ENCODE results near the gene HAUS7. TPM values are rescaled to one million over a fixed set of nuclear protein-coding genes. Genes with fewer than 3 reads are reported as not detected.

Gene HAUS7
- total RNA-seq, 1 donor from 2014 or later = 24.6 TPM

- no peaks in the 10 kb centered on the region for H3K36me3 Mint-ChIP-seq (ENCODE audit: unreplicated experiment)
- no peak for TF ChIP-seq CTCF (IDR thresholded peaks at IDR 0.05; ENCODE audit: partially characterized antibody, unreplicated experiment)
- H3K4me3 Mint-ChIP-seq (ENCODE audit: unreplicated experiment) = no peak overlapping the region
- no peak overlapping the region for H3K27ac Mint-ChIP-seq (ENCODE audit: unreplicated experiment)
- H3K9me3 Mint-ChIP-seq (ENCODE audit: unreplicated experiment) = peaks cover 1% of the 10 kb centered on the region
- no peak for DNase-seq
- no peaks in the 10 kb centered on the region for H3K4me1 Mint-ChIP-seq (ENCODE audit: low read depth, unreplicated experiment)
- H3K27me3 Mint-ChIP-seq (ENCODE audit: unreplicated experiment) = peaks cover 2% of the 10 kb centered on the region
Measured at GRCh38 chrX:153411988-153412574, 58.3 kb downstream of the HAUS7 start.

GRCh38 chrX:153411255-153411987 lies 59.0 kb downstream of the HAUS7 start, which contains the start of gene ZFP92:
Gene ZFP92 (plus strand): TSS chrX:153411472. CDS start chrX:153418323, 6,851 bp downstream.
- Mint-ChIP-seq H3K36me3 (ENCODE audit: unreplicated experiment) (no peaks in the 10 kb centered on the region), H3K27me3 (ENCODE audit: unreplicated experiment) (peaks cover 2% of the 10 kb centered on the region), H3K27ac (ENCODE audit: unreplicated experiment) (no peak within 1 kb of the TSS), H3K9me3 (ENCODE audit: unreplicated experiment) (peaks cover 1% of the 10 kb centered on the region), H3K4me1 (ENCODE audit: low read depth, unreplicated experiment) (no peaks in the 10 kb centered on the region), H3K4me3 (ENCODE audit: unreplicated experiment) (peak within 1 kb of the TSS; percentile 52)
- no peak for DNase-seq
- TF ChIP-seq CTCF (IDR thresholded peaks at IDR 0.05; ENCODE audit: partially characterized antibody, unreplicated experiment) = no peak

- no peak for TF ChIP-seq CTCF (IDR thresholded peaks at IDR 0.05; ENCODE audit: partially characterized antibody, unreplicated experiment)
- peak overlapping the region; percentile 52 for H3K4me3 Mint-ChIP-seq (ENCODE audit: unreplicated experiment)
- peaks cover 1% of the 10 kb centered on the region for H3K9me3 Mint-ChIP-seq (ENCODE audit: unreplicated experiment)
Measured at GRCh38 chrX:153410888-153411254, 59.5 kb downstream of the HAUS7 start.

GRCh38 chrX:153410373-153410772 lies 60.0 kb downstream of the HAUS7 start:
- TF ChIP-seq CTCF (IDR thresholded peaks at IDR 0.05; ENCODE audit: partially characterized antibody, unreplicated experiment) = no peak
- H3K27me3 Mint-ChIP-seq (ENCODE audit: unreplicated experiment) = peaks cover 2% of the 10 kb centered on the region
- peaks cover 1% of the 10 kb centered on the region for H3K9me3 Mint-ChIP-seq (ENCODE audit: unreplicated experiment)
- H3K4me3 Mint-ChIP-seq (ENCODE audit: unreplicated experiment) = no peak overlapping the region
- no peak overlapping the region for H3K27ac Mint-ChIP-seq (ENCODE audit: unreplicated experiment)
- no peaks in the 10 kb centered on the region for H3K4me1 Mint-ChIP-seq (ENCODE audit: low read depth, unreplicated experiment)
- no peaks in the 10 kb centered on the region for H3K36me3 Mint-ChIP-seq (ENCODE audit: unreplicated experiment)
- no peak for DNase-seq

More at GRCh38 chrX:153410888-153411254, 59.5 kb downstream of the HAUS7 start:
- Mint-ChIP-seq H3K36me3 (ENCODE audit: unreplicated experiment) (no peaks in the 10 kb centered on the region), H3K27me3 (ENCODE audit: unreplicated experiment) (peaks cover 2% of the 10 kb centered on the region), H3K27ac (ENCODE audit: unreplicated experiment) (no peak overlapping the region), H3K4me1 (ENCODE audit: low read depth, unreplicated experiment) (no peaks in the 10 kb centered on the region)
- DNase-seq = no peak

Data from glutamatergic neuron (in vitro differentiated cells).